H1 (cell line): Measurements from ENCODE around the gene PPP2R3A. TPM values are rescaled to one million over a fixed set of nuclear protein-coding genes. Genes with fewer than 3 reads are reported as not detected.

Source experiments
- CTCF ChIA-PET: fragments of 300-600 bp; sonication (Branson Sonifier 250); formaldehyde crosslinking; loops from one replicate; lab custom pipeline; 2021; ENCODE audit not compliant: partially characterized antibody; lab: Charles Lee
- POLR2A ChIA-PET: fragments of 300-600 bp; sonication (Branson Sonifier 250); formaldehyde crosslinking; loops from one replicate; lab custom pipeline; 2021; ENCODE audit warnings: inconsistent platforms; ENCODE audit not compliant: partially characterized antibody; lab: Charles Lee
- DNase-seq, 2 experiments: peaks; one replicate each; pipeline versions ENCODE4 v3.0.0 to v3.0.0-alpha.2; 2010 to 2022; ENCODE audit warnings: low spot score in 2 of 2, low read depth in 1 of 2, mixed read lengths in 1 of 2
- FAIRE-seq: peaks from 2 replicates; lab custom pipeline; 2011; peaks lifted over from hg19 to GRCh38; lab: Jason Lieb, UNC
- H2AFZ ChIP-seq: 2 replicates; pipeline ENCODE4 v1.8.1; 2012; ENCODE audit warnings: low read length, inconsistent platforms
- H2AK5ac ChIP-seq: 2 replicates; pipeline ENCODE4 v1.6.1; 2013; ENCODE audit warnings: low read depth, low read length
- H2BK120ac ChIP-seq: replicated peaks from 2 replicates; pipeline ENCODE3; 2013; ENCODE audit warnings: low read depth, low read length, inconsistent platforms
- H2BK12ac ChIP-seq: 2 replicates; pipeline ENCODE4 v1.6.1; 2013; ENCODE audit warnings: low read depth, low read length
- H2BK15ac ChIP-seq: 2 replicates; pipeline ENCODE4 v1.6.1; 2013; ENCODE audit warnings: low read length
- H2BK20ac ChIP-seq: 2 replicates; pipeline ENCODE4 v1.6.1; 2013; ENCODE audit warnings: low read length
- H2BK5ac ChIP-seq: 2 replicates; pipeline ENCODE4 v1.6.1; 2013; ENCODE audit warnings: low read depth, low read length
- H3K14ac ChIP-seq: 2 replicates; pipeline ENCODE4 v1.6.1; 2013; ENCODE audit warnings: inconsistent platforms; ENCODE audit not compliant: insufficient read length
- H3K18ac ChIP-seq: 2 replicates; pipeline ENCODE4 v1.6.1; 2013; ENCODE audit warnings: low read length; ENCODE audit errors: extremely low read depth
- H3K23ac ChIP-seq: 2 replicates; pipeline ENCODE4 v1.6.1; 2013; ENCODE audit warnings: inconsistent platforms; ENCODE audit not compliant: insufficient read length
- H3K23me2 ChIP-seq: 2 replicates; pipeline ENCODE4 v1.6.1; 2013; ENCODE audit warnings: low read depth, low read length
- H3K27ac ChIP-seq: 2 replicates; pipeline ENCODE4 v1.6.1; 2011; ENCODE audit warnings: low read depth, low read length, inconsistent platforms
- H3K27me3 ChIP-seq, 4 experiments: replicated peaks in 1 of 4; 1 replicate in 1 of 4; 2 replicates in 3 of 4; pipeline versions ENCODE4 v1.6.1 to v1.8.1; 2011 to 2013; ENCODE audit warnings: low read length in 3 of 4, mild to moderate bottlenecking in 3 of 4, inconsistent platforms in 2 of 4, mixed read lengths in 2 of 4, moderate library complexity in 1 of 4; ENCODE audit not compliant: control insufficient read depth in 3 of 4, insufficient read depth in 3 of 4; ENCODE audit errors: extremely low read depth in 1 of 4
- H3K36me3 ChIP-seq, 4 experiments: 2 replicates each; pipeline versions ENCODE4 v1.6.1 to v1.8.1; 2011 to 2013; ENCODE audit warnings: mild to moderate bottlenecking in 4 of 4, low read length in 3 of 4, moderate library complexity in 2 of 4, control low read depth in 1 of 4, inconsistent platforms in 1 of 4; ENCODE audit not compliant: insufficient read depth in 4 of 4, control insufficient read depth in 2 of 4
- H3K4ac ChIP-seq: replicated peaks from 2 replicates; pipeline ENCODE3; 2013; ENCODE audit warnings: low read length, low read depth, mixed read lengths, inconsistent platforms; ENCODE audit not compliant: insufficient read length
- H3K4me1 ChIP-seq, 4 experiments: replicated peaks in 1 of 4; 1 replicate in 1 of 4; 2 replicates in 3 of 4; pipeline versions ENCODE4 v1.6.1 to v1.8.1; 2011 to 2013; ENCODE audit warnings: low read length in 3 of 4, inconsistent platforms in 2 of 4, mixed read lengths in 1 of 4; ENCODE audit not compliant: insufficient read depth in 4 of 4, control insufficient read depth in 3 of 4
- H3K4me2 ChIP-seq, 2 experiments: 2 replicates each; pipeline versions ENCODE4 v1.6.1 to v1.8.1; 2011 to 2013; ENCODE audit warnings: low read depth in 2 of 2, low read length in 2 of 2, control low read depth in 1 of 2, inconsistent platforms in 1 of 2, mild to moderate bottlenecking in 1 of 2; ENCODE audit not compliant: insufficient read depth in 1 of 2
- H3K4me3 ChIP-seq, 4 experiments: fragments of 200-600, 300-600 bp in 1 of 4; sonication (generic), shearing (Covaris generic), sonication (Bioruptor Twin) in 1 of 4; 2 replicates each; pipeline versions ENCODE4 v1.5.1 to v1.8.1; 2011 to 2016; ENCODE audit warnings: low read length in 4 of 4, low read depth in 3 of 4, control low read depth in 2 of 4, inconsistent platforms in 2 of 4, mild to moderate bottlenecking in 2 of 4, mixed read lengths in 1 of 4, moderate library complexity in 1 of 4; ENCODE audit not compliant: insufficient read depth in 2 of 4; ENCODE audit errors: extremely low read depth in 1 of 4
- H3K56ac ChIP-seq: replicated peaks from 2 replicates; pipeline ENCODE3; 2013; ENCODE audit warnings: low read depth, mild to moderate bottlenecking, mixed read lengths, low read length, inconsistent platforms; ENCODE audit not compliant: insufficient read length
- H3K79me1 ChIP-seq: 2 replicates; pipeline ENCODE4 v1.6.1; 2013; ENCODE audit warnings: low read depth, low read length, control low read depth
- H3K79me2 ChIP-seq, 2 experiments: 2 replicates each; pipeline versions ENCODE4 v1.6.1 to v1.8.1; 2012 to 2013; ENCODE audit warnings: low read length in 2 of 2, mild to moderate bottlenecking in 2 of 2, inconsistent platforms in 1 of 2; ENCODE audit not compliant: insufficient read depth in 2 of 2, control insufficient read depth in 1 of 2
- H3K9ac ChIP-seq, 4 experiments: replicated peaks in 1 of 4; 1 replicate in 1 of 4; 2 replicates in 3 of 4; pipeline versions ENCODE4 v1.6.1 to v1.8.1; 2011 to 2013; ENCODE audit warnings: low read depth in 3 of 4, low read length in 3 of 4, control low read depth in 2 of 4, mild to moderate bottlenecking in 2 of 4, moderate library complexity in 2 of 4, inconsistent platforms in 1 of 4; ENCODE audit errors: extremely low read depth in 1 of 4
- H3K9me3 ChIP-seq, 2 experiments: 2 replicates each; pipeline versions ENCODE4 v1.6.1 to v1.8.1; 2012 to 2013; ENCODE audit warnings: mild to moderate bottlenecking in 2 of 2, moderate library complexity in 2 of 2, control low read depth in 1 of 2, inconsistent platforms in 1 of 2, low read depth in 1 of 2, low read length in 1 of 2, mixed read lengths in 1 of 2; ENCODE audit not compliant: insufficient read depth in 2 of 2
- H4K20me1 ChIP-seq, 2 experiments: replicated peaks in 1 of 2; 2 replicates each; pipeline versions ENCODE3 to v1.8.1; 2011 to 2013; ENCODE audit warnings: inconsistent platforms in 2 of 2, low read length in 2 of 2, mild to moderate bottlenecking in 1 of 2; ENCODE audit not compliant: insufficient read depth in 2 of 2, control insufficient read depth in 1 of 2
- H4K5ac ChIP-seq: 2 replicates; pipeline ENCODE4 v1.6.1; 2013; ENCODE audit warnings: low read length, low read depth, mixed read lengths, inconsistent platforms; ENCODE audit not compliant: insufficient read length
- H4K8ac ChIP-seq: 2 replicates; pipeline ENCODE4 v1.8.0; 2013; ENCODE audit warnings: mild to moderate bottlenecking, moderate library complexity, low read length, inconsistent platforms; ENCODE audit not compliant: insufficient read depth; ENCODE audit errors: extremely low read depth
- H4K91ac ChIP-seq: replicated peaks from 2 replicates; pipeline ENCODE3; 2013; ENCODE audit warnings: low read length, mixed read lengths, inconsistent platforms; ENCODE audit not compliant: insufficient read length
- BACH1 ChIP-seq: IDR thresholded peaks from 2 replicates; pipeline ENCODE4 v1.6.1; 2012; ENCODE audit warnings: low read length, improper control_type of control experiment
- CEBPB ChIP-seq: IDR thresholded peaks from 2 replicates; pipeline ENCODE4 v1.6.1; 2012; ENCODE audit warnings: low read depth, low read length
- CTBP2 ChIP-seq: IDR thresholded peaks from 2 replicates; pipeline ENCODE4 v1.7.0; 2011; ENCODE audit warnings: borderline replicate concordance, mild to moderate bottlenecking, moderate library complexity, mixed read lengths, low read length; ENCODE audit not compliant: insufficient read depth, insufficient read length
- GABPA ChIP-seq: IDR thresholded peaks from 2 replicates; pipeline ENCODE4 v1.6.1; 2011; ENCODE audit warnings: mild to moderate bottlenecking, low read length, moderate library complexity, borderline replicate concordance; ENCODE audit not compliant: insufficient read depth
- KDM4A ChIP-seq: IDR thresholded peaks from one replicate; pipeline ENCODE4 v1.7.1; 2012; ENCODE audit warnings: low read depth, mild to moderate bottlenecking, moderate library complexity, low read length, inconsistent platforms; ENCODE audit not compliant: severe bottlenecking
- NRF1 ChIP-seq: IDR thresholded peaks from 2 replicates; pipeline ENCODE4 v1.6.1; 2011; ENCODE audit warnings: mild to moderate bottlenecking, low read depth, low read length, improper control_type of control experiment
- PHF8 ChIP-seq: fragments of 200-600 bp; sonication (generic); conservative IDR thresholded peaks from 2 replicates; pipeline ENCODE4 v1.7.1; 2012; ENCODE audit warnings: low read depth, mild to moderate bottlenecking, inconsistent platforms, low read length, moderate library complexity
- POLR2AphosphoS5 ChIP-seq: IDR thresholded peaks from 2 replicates; pipeline ENCODE4 v1.6.1; 2011; ENCODE audit warnings: low read depth, low read length
- RAD21 ChIP-seq, 2 experiments: IDR thresholded peaks in 1 of 2; conservative IDR thresholded peaks in 1 of 2; 2 replicates each; pipeline ENCODE4 v1.6.1; 2011; ENCODE audit warnings: low read depth in 2 of 2, low read length in 2 of 2, improper control_type of control experiment in 1 of 2, inconsistent platforms in 1 of 2, mild to moderate bottlenecking in 1 of 2, moderate library complexity in 1 of 2
- RNF2 ChIP-seq: fragments of 200-900, 300-1000 bp; sonication (generic); IDR thresholded peaks from 2 replicates; pipeline ENCODE4 v1.7.1; 2016; ENCODE audit warnings: borderline replicate concordance, low read depth, mild to moderate bottlenecking, antibody characterized with exemption, low read length; ENCODE audit not compliant: poor library complexity, severe bottlenecking; ENCODE audit errors: missing control alignments
- TAF1 ChIP-seq: IDR thresholded peaks from 2 replicates; pipeline ENCODE4 v1.6.1; 2011; ENCODE audit warnings: mild to moderate bottlenecking, low read depth, low read length
- TCF12 ChIP-seq: IDR thresholded peaks from 2 replicates; pipeline ENCODE4 v1.6.1; 2011; ENCODE audit warnings: low read depth, mild to moderate bottlenecking, low read length
- TEAD4 ChIP-seq: IDR thresholded peaks from 2 replicates; pipeline ENCODE4 v1.6.1; 2012; ENCODE audit warnings: low read depth, low read length, inconsistent platforms, mixed read lengths
- ZNF274 ChIP-seq: IDR thresholded peaks from 2 replicates; pipeline ENCODE4 v1.7.0; 2012; ENCODE audit warnings: low read length, borderline replicate concordance; ENCODE audit errors: extremely low read depth
- WGBS, 2 experiments: shearing (Covaris generic) in 1 of 2; methylation state at CpG; one replicate each; pipeline versions ENCODE4 v1.1.6 to v1.1.7; 2013 to 2015; ENCODE audit warnings: low lambda C conversion rate in 2 of 2, mixed read lengths in 2 of 2, inconsistent platforms in 1 of 2, low coverage in 1 of 2, missing lambda C conversion rate in 1 of 2; ENCODE audit not compliant: insufficient replicate concordance in 2 of 2, insufficient coverage in 1 of 2, insufficient read length in 1 of 2; ENCODE audit errors: extremely low coverage in 1 of 2, missing lambda C conversion rate in 1 of 2; 5-methylcytosine and 5-hydroxymethylcytosine counted together
- polyA plus RNA-seq, 7 experiments: library from polyadenylated mRNA; depleted of rRNA in 3 of 7; stranded (reverse) in 5 of 7; unstranded in 2 of 7; fragments of >200 nt in 5 of 7; fragments of 200-250 nt in 2 of 7; gene quantifications; 1 replicate in 5 of 7; 2 replicates in 1 of 7; 4 replicates in 1 of 7; pipeline versions ENCODE4 v1.2.1 to v1.2.3, GENCODE V29; 2011 to 2013; ENCODE audit warnings: missing spikeins in 2 of 7, mixed read lengths in 2 of 7
- total RNA-seq: library from RNA; stranded (reverse); fragmentation: NEBNext Ultra II Directional; extraction: Animal tissue kit (Norgen Biotek cat#: 25700); gene quantifications from 2 replicates; pipeline ENCODE4 v1.2.1, GENCODE V29; 2021

The PPP2R3A gene
- total and polyA plus RNA-seq, 2 of the 8 experiments (the other 6 are each of a cell fraction or from before 2014, with no cell fraction given): 4.1 to 15.2 TPM

- Histone ChIP-seq H3K4ac (no peak overlapping the region), H2BK12ac (no peak overlapping the region), H3K56ac (no peak overlapping the region), H4K91ac (no peak overlapping the region), H3K4me2 (no peak overlapping the region), H4K8ac (no peak overlapping the region), H2BK15ac (no peak overlapping the region), H2BK5ac (no peak overlapping the region), H4K5ac (no peak overlapping the region), H3K27me3 (no peaks in the 10 kb centered on the region), H3K79me2 (peaks cover 45 to 97% of the 10 kb centered on the region in 2 experiments), H3K9me3 (no peaks in the 10 kb centered on the region), H3K36me3 (no peaks in the 10 kb centered on the region), H2AFZ (no peak overlapping the region), H3K18ac (no peak overlapping the region), H3K4me3 (no peak overlapping the region), H2AK5ac (no peak overlapping the region), H3K9ac (no peak overlapping the region), H3K27ac (no peak overlapping the region), H3K4me1 (peaks cover 0 to 11% (median 3%) of the 10 kb centered on the region in 4 experiments; a peak in 4 of 7 replicates), H3K23me2 (no peaks in the 10 kb centered on the region), H3K79me1 (peaks cover 4% of the 10 kb centered on the region; the same call in 1 of the 2 replicates), H4K20me1 (peaks cover 16 to 23% of the 10 kb centered on the region in 2 experiments), H2BK20ac (no peak overlapping the region), H3K14ac (no peak overlapping the region), H2BK120ac (no peak overlapping the region), H3K23ac (no peak overlapping the region)
- no CpG with 5 or more reads among the region's 2 CpGs for WGBS, 2 experiments
- FAIRE-seq (no peak), DNase-seq (no peak)
- ChIA-PET POLR2A (interaction anchor here (0.7 to 12.1 kb wide), 2 partner anchors 11 to 276 kb away, joined by 6 to 86 read pairs; partner anchors contain the start of gene MSL2), CTCF (interaction anchor here (0.9 to 1.1 kb wide), 2 partner anchors 65 to 739 kb away, joined by 3 read pairs; partner anchors contain the start of gene PCCB)
- TF ChIP-seq POLR2AphosphoS5 (no peak), TEAD4 (no peak), ZNF274 (no peak), GABPA (no peak), CTBP2 (no peak), NRF1 (no peak), RNF2 (no peak), RAD21 (IDR thresholded peaks at IDR 0.05 in 1 of 2, conservative IDR thresholded peaks at IDR 0.05 in 1 of 2; ENCODE audit: low read depth in 2 of 2, low read length in 2 of 2) (no peak), PHF8 (no peak), TAF1 (no peak), CEBPB (no peak), BACH1 (no peak), KDM4A (no peak), TCF12 (no peak)
These were observed 219.2 kb downstream of the PPP2R3A start for GRCh38 chr3:136184703-136185102.
